HepG2 (cell line): ENCODE results near the gene ALPK1. TPM values are rescaled to one million over a fixed set of nuclear protein-coding genes. Genes with fewer than 3 reads are reported as not detected.
A peak's percentile ranks its signal among the peaks of the same experiment; 100 is the strongest.

Experiments used
- BCL6 ChIP-seq: IDR thresholded peaks from 2 replicates; pipeline ENCODE4 v1.6.1; 2016; ENCODE audit warnings: missing genetic modification reagents, missing compliant biosample characterization
- CEBPG ChIP-seq: IDR thresholded peaks from 2 replicates; pipeline ENCODE4 v1.6.1; 2016
- GATAD2A ChIP-seq: IDR thresholded peaks from 2 replicates; pipeline ENCODE4 v1.6.1; 2016
- MEF2D ChIP-seq: sonication (generic); formaldehyde crosslinking; IDR thresholded peaks from 2 replicates; pipeline ENCODE4 v1.5.1; 2020; ENCODE audit warnings: mild to moderate bottlenecking, missing genetic modification reagents
- NR2C2 ChIP-seq: sonication (generic); formaldehyde crosslinking; IDR thresholded peaks from 2 replicates; pipeline ENCODE4 v1.4.0; 2020; ENCODE audit warnings: missing genetic modification reagents, mild to moderate bottlenecking, moderate library complexity, borderline replicate concordance
- SAP130 ChIP-seq: IDR thresholded peaks from 2 replicates; pipeline ENCODE4 v1.6.1; 2016; ENCODE audit warnings: low read depth
- SOX13 ChIP-seq, 3 experiments: fragments of 450-650 bp in 1 of 3; sonication (generic) in 1 of 3; formaldehyde crosslinking in 1 of 3; IDR thresholded peaks in 2 of 3; conservative IDR thresholded peaks in 1 of 3; 2 replicates each; pipeline versions ENCODE4 v1.5.0 to v1.6.1; 2016 to 2020; ENCODE audit warnings: antibody characterized with exemption in 1 of 3, mild to moderate bottlenecking in 1 of 3, missing compliant biosample characterization in 1 of 3, missing genetic modification reagents in 1 of 3, moderate library complexity in 1 of 3
- SOX5 ChIP-seq: IDR thresholded peaks from 2 replicates; pipeline ENCODE4 v1.6.1; 2016; ENCODE audit warnings: borderline replicate concordance
- ZNF33B ChIP-seq: sonication (generic); formaldehyde crosslinking; IDR thresholded peaks from 2 replicates; pipeline ENCODE4 v1.5.1; 2020; ENCODE audit warnings: mild to moderate bottlenecking, missing genetic modification reagents
- ZNF644 ChIP-seq: IDR thresholded peaks from 2 replicates; pipeline ENCODE4 v1.6.1; 2016; ENCODE audit warnings: low read depth
- ZNF713 ChIP-seq: sonication (generic); formaldehyde crosslinking; IDR thresholded peaks from 2 replicates; pipeline ENCODE4 v1.4.0; 2020; ENCODE audit warnings: mild to moderate bottlenecking, missing genetic modification reagents
- polyA plus RNA-seq, 8 experiments: library from polyadenylated mRNA; depleted of rRNA in 3 of 8; stranded (reverse) in 7 of 8; unstranded in 1 of 8; fragments of >200 nt; fragmentation: Illumina TruSeq in 4 of 8; extraction: Trizol in 4 of 8; gene quantifications; 2 replicates each; pipeline versions ENCODE4 v1.2.1 to v1.2.3, GENCODE V29; 2011 to 2016; ENCODE audit warnings: low read depth in 4 of 8, missing spikeins in 1 of 8, mixed read lengths in 1 of 8; ENCODE audit not compliant: insufficient read depth in 1 of 8
- total RNA-seq, 5 experiments: library from RNA; depleted of rRNA; stranded (reverse); fragments of >200 nt; fragmentation: Illumina TruSeq; extraction: Trizol; gene quantifications; 2 replicates each; pipeline ENCODE4 v1.2.3, GENCODE V29; 2016; ENCODE audit warnings: low read depth in 1 of 5
- TF ChIP-seq, protein P1 (sequence below): sonication (generic); formaldehyde crosslinking; IDR thresholded peaks from 2 replicates; pipeline ENCODE4 v1.4.0; 2020; ENCODE audit warnings: missing genetic modification reagents, borderline replicate concordance
- TF ChIP-seq, protein P2 (sequence below): IDR thresholded peaks from 2 replicates; pipeline ENCODE4 v1.4.0; 2020; ENCODE audit warnings: mild to moderate bottlenecking, missing genetic modification reagents
- TF ChIP-seq, protein P3 (sequence below): IDR thresholded peaks from 2 replicates; pipeline ENCODE4 v1.6.1; 2016; ENCODE audit warnings: mild to moderate bottlenecking
- TF ChIP-seq, protein P4 (sequence below): sonication (generic); formaldehyde crosslinking; conservative IDR thresholded peaks from 2 replicates; pipeline ENCODE4 v1.4.0; 2020; ENCODE audit warnings: mild to moderate bottlenecking, missing genetic modification reagents, moderate library complexity
- TF ChIP-seq, protein P5 (sequence below): IDR thresholded peaks from 2 replicates; pipeline ENCODE4 v1.6.1; 2012; ENCODE audit warnings: low read depth, low read length, improper control_type of control experiment

Gene ALPK1
- total and polyA plus RNA-seq, 2 of the 13 experiments (the other 11 are each of a cell fraction or from before 2014, with no cell fraction given): 0.61 to 1.3 TPM

DNA sequence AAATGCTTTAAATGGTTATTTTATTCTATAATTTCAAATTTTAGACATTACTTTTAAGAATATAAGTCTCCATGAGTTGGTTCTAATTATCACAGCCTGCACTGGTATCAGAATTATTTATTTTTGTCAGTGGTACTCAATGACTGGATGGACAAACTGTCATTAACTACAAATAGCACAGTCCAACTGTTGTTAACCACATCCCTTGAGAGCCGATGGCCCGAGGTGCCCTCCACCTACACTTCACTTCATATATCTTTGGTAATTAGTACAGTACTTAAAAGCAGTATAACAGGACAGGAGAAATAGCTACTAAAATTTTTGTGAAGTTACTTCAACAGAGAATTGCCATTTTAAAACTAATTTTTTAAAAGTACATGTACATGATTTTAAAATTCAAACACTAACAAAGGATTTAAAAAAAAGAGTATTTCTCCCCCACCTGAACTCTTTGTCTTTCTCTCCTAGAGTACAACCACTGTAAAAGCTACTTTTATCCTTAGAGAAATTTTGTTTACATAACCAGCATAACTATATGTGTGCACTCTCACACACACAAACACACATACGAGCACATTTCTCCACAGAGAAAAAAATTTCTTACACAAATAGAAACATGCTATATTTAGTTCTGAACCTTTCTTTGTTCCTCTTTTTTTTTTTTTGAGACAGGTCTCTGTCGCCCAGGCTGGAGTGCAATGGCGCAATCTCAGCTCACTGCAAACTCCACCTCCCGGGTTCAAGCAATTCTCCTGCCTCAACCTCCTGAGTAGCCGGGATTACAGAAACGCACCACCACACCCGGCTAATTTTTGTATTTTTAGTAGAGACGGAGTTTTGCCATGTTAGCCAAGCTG is 17.9 kb upstream of the ALPK1 start (continued):
- TF ChIP-seq SOX5 (CRISPR knock-in tag) (peak; percentile 74; the same call in 1 of the 2 replicates), SOX13 (IDR thresholded peaks at IDR 0.05) (no peak), SOX13 (CRISPR knock-in tag; conservative IDR thresholded peaks at IDR 0.05 in 1 of 2, IDR thresholded peaks at IDR 0.05 in 1 of 2) (peak in 1 of 2 experiments; percentile 71; a peak in 2 of 4 replicates), NR2C2 (no peak), ZNF713 (no peak), MEF2D (CRISPR knock-in tag) (peak; percentile 96), SAP130 (CRISPR knock-in tag) (0 out of 2 replicates have a peak, but pooled peaks have one; percentile 30), CEBPG (CRISPR knock-in tag) (peak; percentile 50), BCL6 (CRISPR knock-in tag) (peak; percentile 61; the same call in 1 of the 2 replicates), ZNF644 (CRISPR knock-in tag) (no peak), ZNF33B (CRISPR knock-in tag) (no peak), GATAD2A (CRISPR knock-in tag) (0 out of 2 replicates have a peak, but pooled peaks have one; percentile 28)
- TF ChIP-seq, protein P1, sequence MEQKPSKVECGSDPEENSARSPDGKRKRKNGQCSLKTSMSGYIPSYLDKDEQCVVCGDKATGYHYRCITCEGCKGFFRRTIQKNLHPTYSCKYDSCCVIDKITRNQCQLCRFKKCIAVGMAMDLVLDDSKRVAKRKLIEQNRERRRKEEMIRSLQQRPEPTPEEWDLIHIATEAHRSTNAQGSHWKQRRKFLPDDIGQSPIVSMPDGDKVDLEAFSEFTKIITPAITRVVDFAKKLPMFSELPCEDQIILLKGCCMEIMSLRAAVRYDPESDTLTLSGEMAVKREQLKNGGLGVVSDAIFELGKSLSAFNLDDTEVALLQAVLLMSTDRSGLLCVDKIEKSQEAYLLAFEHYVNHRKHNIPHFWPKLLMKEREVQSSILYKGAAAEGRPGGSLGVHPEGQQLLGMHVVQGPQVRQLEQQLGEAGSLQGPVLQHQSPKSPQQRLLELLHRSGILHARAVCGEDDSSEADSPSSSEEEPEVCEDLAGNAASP (CRISPR knock-in tag): peak; percentile 9; the same call in 1 of the 2 replicates
- TF ChIP-seq, protein P2, sequence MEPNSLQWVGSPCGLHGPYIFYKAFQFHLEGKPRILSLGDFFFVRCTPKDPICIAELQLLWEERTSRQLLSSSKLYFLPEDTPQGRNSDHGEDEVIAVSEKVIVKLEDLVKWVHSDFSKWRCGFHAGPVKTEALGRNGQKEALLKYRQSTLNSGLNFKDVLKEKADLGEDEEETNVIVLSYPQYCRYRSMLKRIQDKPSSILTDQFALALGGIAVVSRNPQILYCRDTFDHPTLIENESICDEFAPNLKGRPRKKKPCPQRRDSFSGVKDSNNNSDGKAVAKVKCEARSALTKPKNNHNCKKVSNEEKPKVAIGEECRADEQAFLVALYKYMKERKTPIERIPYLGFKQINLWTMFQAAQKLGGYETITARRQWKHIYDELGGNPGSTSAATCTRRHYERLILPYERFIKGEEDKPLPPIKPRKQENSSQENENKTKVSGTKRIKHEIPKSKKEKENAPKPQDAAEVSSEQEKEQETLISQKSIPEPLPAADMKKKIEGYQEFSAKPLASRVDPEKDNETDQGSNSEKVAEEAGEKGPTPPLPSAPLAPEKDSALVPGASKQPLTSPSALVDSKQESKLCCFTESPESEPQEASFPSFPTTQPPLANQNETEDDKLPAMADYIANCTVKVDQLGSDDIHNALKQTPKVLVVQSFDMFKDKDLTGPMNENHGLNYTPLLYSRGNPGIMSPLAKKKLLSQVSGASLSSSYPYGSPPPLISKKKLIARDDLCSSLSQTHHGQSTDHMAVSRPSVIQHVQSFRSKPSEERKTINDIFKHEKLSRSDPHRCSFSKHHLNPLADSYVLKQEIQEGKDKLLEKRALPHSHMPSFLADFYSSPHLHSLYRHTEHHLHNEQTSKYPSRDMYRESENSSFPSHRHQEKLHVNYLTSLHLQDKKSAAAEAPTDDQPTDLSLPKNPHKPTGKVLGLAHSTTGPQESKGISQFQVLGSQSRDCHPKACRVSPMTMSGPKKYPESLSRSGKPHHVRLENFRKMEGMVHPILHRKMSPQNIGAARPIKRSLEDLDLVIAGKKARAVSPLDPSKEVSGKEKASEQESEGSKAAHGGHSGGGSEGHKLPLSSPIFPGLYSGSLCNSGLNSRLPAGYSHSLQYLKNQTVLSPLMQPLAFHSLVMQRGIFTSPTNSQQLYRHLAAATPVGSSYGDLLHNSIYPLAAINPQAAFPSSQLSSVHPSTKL: peak; percentile 64; the same call in 1 of the 2 replicates
- TF ChIP-seq, protein P3, sequence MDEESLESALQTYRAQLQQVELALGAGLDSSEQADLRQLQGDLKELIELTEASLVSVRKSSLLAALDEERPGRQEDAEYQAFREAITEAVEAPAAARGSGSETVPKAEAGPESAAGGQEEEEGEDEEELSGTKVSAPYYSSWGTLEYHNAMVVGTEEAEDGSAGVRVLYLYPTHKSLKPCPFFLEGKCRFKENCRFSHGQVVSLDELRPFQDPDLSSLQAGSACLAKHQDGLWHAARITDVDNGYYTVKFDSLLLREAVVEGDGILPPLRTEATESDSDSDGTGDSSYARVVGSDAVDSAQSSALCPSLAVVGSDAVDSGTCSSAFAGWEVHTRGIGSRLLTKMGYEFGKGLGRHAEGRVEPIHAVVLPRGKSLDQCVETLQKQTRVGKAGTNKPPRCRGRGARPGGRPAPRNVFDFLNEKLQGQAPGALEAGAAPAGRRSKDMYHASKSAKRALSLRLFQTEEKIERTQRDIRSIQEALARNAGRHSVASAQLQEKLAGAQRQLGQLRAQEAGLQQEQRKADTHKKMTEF: peak; percentile 36; the same call in 1 of the 2 replicates
- TF ChIP-seq, protein P4, sequence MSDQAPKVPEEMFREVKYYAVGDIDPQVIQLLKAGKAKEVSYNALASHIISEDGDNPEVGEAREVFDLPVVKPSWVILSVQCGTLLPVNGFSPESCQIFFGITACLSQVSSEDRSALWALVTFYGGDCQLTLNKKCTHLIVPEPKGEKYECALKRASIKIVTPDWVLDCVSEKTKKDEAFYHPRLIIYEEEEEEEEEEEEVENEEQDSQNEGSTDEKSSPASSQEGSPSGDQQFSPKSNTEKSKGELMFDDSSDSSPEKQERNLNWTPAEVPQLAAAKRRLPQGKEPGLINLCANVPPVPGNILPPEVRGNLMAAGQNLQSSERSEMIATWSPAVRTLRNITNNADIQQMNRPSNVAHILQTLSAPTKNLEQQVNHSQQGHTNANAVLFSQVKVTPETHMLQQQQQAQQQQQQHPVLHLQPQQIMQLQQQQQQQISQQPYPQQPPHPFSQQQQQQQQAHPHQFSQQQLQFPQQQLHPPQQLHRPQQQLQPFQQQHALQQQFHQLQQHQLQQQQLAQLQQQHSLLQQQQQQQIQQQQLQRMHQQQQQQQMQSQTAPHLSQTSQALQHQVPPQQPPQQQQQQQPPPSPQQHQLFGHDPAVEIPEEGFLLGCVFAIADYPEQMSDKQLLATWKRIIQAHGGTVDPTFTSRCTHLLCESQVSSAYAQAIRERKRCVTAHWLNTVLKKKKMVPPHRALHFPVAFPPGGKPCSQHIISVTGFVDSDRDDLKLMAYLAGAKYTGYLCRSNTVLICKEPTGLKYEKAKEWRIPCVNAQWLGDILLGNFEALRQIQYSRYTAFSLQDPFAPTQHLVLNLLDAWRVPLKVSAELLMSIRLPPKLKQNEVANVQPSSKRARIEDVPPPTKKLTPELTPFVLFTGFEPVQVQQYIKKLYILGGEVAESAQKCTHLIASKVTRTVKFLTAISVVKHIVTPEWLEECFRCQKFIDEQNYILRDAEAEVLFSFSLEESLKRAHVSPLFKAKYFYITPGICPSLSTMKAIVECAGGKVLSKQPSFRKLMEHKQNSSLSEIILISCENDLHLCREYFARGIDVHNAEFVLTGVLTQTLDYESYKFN (CRISPR knock-in tag): 0 out of 2 replicates have a peak, but pooled peaks have one; percentile 27
- TF ChIP-seq, protein P5, sequence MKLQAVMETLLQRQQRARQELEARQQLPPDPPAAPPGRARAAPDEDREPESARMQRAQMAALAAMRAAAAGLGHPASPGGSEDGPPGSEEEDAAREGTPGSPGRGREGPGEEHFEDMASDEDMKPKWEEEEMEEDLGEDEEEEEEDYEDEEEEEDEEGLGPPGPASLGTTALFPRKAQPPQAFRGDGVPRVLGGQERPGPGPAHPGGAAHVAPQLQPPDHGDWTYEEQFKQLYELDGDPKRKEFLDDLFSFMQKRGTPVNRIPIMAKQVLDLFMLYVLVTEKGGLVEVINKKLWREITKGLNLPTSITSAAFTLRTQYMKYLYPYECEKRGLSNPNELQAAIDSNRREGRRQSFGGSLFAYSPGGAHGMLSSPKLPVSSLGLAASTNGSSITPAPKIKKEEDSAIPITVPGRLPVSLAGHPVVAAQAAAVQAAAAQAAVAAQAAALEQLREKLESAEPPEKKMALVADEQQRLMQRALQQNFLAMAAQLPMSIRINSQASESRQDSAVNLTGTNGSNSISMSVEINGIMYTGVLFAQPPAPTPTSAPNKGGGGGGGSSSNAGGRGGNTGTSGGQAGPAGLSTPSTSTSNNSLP: peak; percentile 75
